Esophagus squamous epithelium (tissue), 5 donors: ENCODE measurements around the gene FBXL12. TPM values are rescaled to one million over a fixed set of nuclear protein-coding genes. Genes with fewer than 3 reads are reported as not detected.

Experiments used
- DNase-seq: peaks from one replicate; lab custom pipeline; 2025; lab: John Stamatoyannopoulos, UW
- H3K27ac ChIP-seq, 4 donors: fragments of 200-600 bp; sonication (generic); one replicate each; pipeline ENCODE4 v1.5.1; 2016 to 2019; ENCODE audit warnings: mild to moderate bottlenecking in 1 of 4
- H3K27me3 ChIP-seq, 4 donors: fragments of 200-600 bp; sonication (generic); 1 replicate in 3 of 4; 2 replicates in 1 of 4; pipeline versions ENCODE4 v1.5.1 to v1.6.0; 2017 to 2021; ENCODE audit warnings: antibody characterized with exemption in 1 of 4
- H3K36me3 ChIP-seq, 3 donors: fragments of 200-600 bp; sonication (generic); one replicate each; pipeline ENCODE4 v1.5.1; 2016 to 2019
- H3K4me1 ChIP-seq, 3 donors: fragments of 200-600 bp; sonication (generic); one replicate each; pipeline ENCODE4 v1.5.1; 2017 to 2019
- H3K4me3 ChIP-seq, 4 donors: fragments of 200-600 bp; sonication (generic); 1 replicate in 3 of 4; 2 replicates in 1 of 4; pipeline ENCODE4 v1.5.1; 2016 to 2019; ENCODE audit warnings: mild to moderate bottlenecking in 2 of 4, moderate library complexity in 1 of 4
- H3K9me3 ChIP-seq, 3 donors: fragments of 200-600 bp; sonication (generic); one replicate each; pipeline ENCODE4 v1.5.1; 2016 to 2019
- POLR2A ChIP-seq, 4 donors: fragments of 450-650 bp; IDR thresholded peaks; one replicate each; pipeline ENCODE4 v1.6.1; 2017; ENCODE audit warnings: antibody characterized with exemption in 4 of 4, mild to moderate bottlenecking in 4 of 4, moderate library complexity in 3 of 4
- WGBS, 2 donors: methylation state at CpG; one replicate each; pipeline ENCODE4 v1.1.5; 2018; 5-methylcytosine and 5-hydroxymethylcytosine counted together
- intact Hi-C: fragments of 100-400 bp; cut with DNase I; formaldehyde crosslinking; loops from one replicate; pipeline ENCODE4 v1.15.0; 2022
- total RNA-seq, 4 donors: library from RNA; depleted of rRNA; stranded (reverse); fragments of >200 nt; gene quantifications; one replicate each; pipeline ENCODE4 v1.1.0, GENCODE V29; 2016
- TF ChIP-seq, protein P1 (sequence below), 6 experiments: fragments of 450-650 bp in 4 of 6; fragments of 200-600 bp in 2 of 6; sonication (generic) in 2 of 6; IDR thresholded peaks; one replicate each; pipeline ENCODE4 v1.5.1; 2016 to 2019; ENCODE audit warnings: antibody characterized with exemption in 6 of 6, mild to moderate bottlenecking in 4 of 6, moderate library complexity in 4 of 6
- donor health status: DM: yes; HTN: yes; CAD: no.

Gene FBXL12
- total RNA-seq, 4 donors from 2014 or later: 6.9 to 20.0 (median 13.7) TPM

DNA sequence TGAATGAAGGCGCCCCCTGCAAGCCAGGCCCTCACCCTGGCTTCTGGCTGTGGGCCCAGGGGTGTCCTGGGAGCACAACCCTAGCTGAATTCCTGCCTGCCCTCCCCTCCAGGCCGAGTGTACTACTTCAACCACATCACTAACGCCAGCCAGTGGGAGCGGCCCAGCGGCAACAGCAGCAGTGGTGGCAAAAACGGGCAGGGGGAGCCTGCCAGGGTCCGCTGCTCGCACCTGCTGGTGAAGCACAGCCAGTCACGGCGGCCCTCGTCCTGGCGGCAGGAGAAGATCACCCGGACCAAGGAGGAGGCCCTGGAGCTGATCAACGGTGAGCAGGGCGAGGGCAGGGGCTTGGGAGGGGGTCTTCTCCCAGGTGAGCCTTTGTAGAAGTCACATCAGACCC, 19.4 kb upstream of the FBXL12 start:
- Histone ChIP-seq H3K4me3 (no peak overlapping the region), H3K27me3 (no peaks in the 10 kb centered on the region), H3K36me3 (peaks cover 0 to 55% (median 26%) of the 10 kb centered on the region in 3 donors), H3K4me1 (peaks cover 8 to 38% (median 12%) of the 10 kb centered on the region in 3 donors), H3K9me3 (no peaks in the 10 kb centered on the region), H3K27ac (no peak overlapping the region)
- intact Hi-C loops: no loop called here
- TF ChIP-seq, protein P1, sequence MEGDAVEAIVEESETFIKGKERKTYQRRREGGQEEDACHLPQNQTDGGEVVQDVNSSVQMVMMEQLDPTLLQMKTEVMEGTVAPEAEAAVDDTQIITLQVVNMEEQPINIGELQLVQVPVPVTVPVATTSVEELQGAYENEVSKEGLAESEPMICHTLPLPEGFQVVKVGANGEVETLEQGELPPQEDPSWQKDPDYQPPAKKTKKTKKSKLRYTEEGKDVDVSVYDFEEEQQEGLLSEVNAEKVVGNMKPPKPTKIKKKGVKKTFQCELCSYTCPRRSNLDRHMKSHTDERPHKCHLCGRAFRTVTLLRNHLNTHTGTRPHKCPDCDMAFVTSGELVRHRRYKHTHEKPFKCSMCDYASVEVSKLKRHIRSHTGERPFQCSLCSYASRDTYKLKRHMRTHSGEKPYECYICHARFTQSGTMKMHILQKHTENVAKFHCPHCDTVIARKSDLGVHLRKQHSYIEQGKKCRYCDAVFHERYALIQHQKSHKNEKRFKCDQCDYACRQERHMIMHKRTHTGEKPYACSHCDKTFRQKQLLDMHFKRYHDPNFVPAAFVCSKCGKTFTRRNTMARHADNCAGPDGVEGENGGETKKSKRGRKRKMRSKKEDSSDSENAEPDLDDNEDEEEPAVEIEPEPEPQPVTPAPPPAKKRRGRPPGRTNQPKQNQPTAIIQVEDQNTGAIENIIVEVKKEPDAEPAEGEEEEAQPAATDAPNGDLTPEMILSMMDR (IDR thresholded peaks at IDR 0.05): no peak
- no peak for TF ChIP-seq POLR2A (IDR thresholded peaks at IDR 0.05)
- 93% methylated on average over 5 of the region's 15 CpGs; no CpG with 5 or more reads in 1 of the 2 donors for WGBS, 2 donors
- no peak for DNase-seq

DNA sequence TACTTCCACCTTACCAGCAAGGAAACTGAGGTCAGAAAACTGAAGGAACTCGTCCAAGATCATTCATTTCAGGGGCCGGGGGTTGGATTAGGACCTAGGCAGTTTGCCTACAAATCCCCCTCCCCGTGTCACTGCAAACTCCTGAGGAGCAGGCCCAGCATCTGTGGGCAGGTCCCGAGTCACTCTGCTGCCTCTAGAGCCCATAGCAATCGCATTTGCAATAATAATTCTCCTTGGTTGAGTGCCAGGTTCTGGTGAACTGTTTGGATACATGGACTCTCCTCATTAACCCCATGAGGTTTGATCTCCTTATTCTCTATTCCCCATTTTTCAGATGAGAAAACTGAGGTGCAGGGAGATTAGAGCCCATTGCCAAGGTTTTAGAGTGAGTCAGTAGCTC, 17.1 kb upstream of the FBXL12 start:
- H3K27ac ChIP-seq: peak overlapping the region in 2 of 4 donors; percentile 80 to 82
- intact Hi-C loops: no loop called here

DNA sequence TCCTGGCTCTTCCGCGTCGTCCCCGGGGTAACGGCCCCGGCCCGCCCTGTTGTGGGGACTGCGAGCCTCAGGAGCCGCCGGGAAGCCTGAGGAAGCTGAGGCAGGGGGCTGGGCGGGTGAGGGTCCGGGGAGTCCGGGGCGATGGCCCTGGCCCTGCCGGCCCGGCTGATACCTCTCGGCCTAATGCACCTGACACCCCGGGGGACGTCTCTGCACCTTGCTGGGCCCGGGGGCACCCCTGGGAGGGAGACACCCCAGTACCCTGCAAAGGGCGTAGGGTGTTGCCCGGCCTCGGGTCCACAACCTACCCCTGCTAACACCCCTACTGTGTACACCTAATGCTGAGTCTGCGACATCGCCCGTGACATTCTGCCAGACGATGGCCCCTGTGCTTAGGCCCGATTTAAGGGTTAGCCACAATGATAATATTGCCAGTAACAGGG, 16.6 kb upstream of the FBXL12 start:
- DNase-seq: no peak
- Histone ChIP-seq H3K36me3 (peaks cover 0 to 38% (median 13%) of the 10 kb centered on the region in 3 donors), H3K27me3 (no peaks in the 10 kb centered on the region), H3K4me1 (peaks cover 8 to 38% (median 12%) of the 10 kb centered on the region in 3 donors), H3K9me3 (no peaks in the 10 kb centered on the region), H3K27ac (peak overlapping the region; percentile 80 to 89 (median 84)), H3K4me3 (peak overlapping the region; percentile 89 to 99 (median 97))
- WGBS, 2 donors: 0 to 7% methylated on average over 6 to 10 of the region's 28 CpGs
- intact Hi-C loops: no loop called here
- TF ChIP-seq POLR2A (IDR thresholded peaks at IDR 0.05): no peak
- TF ChIP-seq, protein P1 (IDR thresholded peaks at IDR 0.05): no peak

More for the DNA sequence above, 17.1 kb upstream of the FBXL12 start:
- TF ChIP-seq POLR2A (IDR thresholded peaks at IDR 0.05): no peak
- TF ChIP-seq, protein P1 (IDR thresholded peaks at IDR 0.05): no peak
- Histone ChIP-seq H3K4me1 (peaks cover 8 to 38% (median 12%) of the 10 kb centered on the region in 3 donors), H3K27me3 (no peaks in the 10 kb centered on the region), H3K4me3 (peak overlapping the region; percentile 89 to 99 (median 97)), H3K9me3 (no peaks in the 10 kb centered on the region), H3K36me3 (peaks cover 0 to 38% (median 18%) of the 10 kb centered on the region in 3 donors)
- 3 to 5% methylated on average over 4 to 5 of the region's 5 CpGs for WGBS, 2 donors
- no peak for DNase-seq

DNA sequence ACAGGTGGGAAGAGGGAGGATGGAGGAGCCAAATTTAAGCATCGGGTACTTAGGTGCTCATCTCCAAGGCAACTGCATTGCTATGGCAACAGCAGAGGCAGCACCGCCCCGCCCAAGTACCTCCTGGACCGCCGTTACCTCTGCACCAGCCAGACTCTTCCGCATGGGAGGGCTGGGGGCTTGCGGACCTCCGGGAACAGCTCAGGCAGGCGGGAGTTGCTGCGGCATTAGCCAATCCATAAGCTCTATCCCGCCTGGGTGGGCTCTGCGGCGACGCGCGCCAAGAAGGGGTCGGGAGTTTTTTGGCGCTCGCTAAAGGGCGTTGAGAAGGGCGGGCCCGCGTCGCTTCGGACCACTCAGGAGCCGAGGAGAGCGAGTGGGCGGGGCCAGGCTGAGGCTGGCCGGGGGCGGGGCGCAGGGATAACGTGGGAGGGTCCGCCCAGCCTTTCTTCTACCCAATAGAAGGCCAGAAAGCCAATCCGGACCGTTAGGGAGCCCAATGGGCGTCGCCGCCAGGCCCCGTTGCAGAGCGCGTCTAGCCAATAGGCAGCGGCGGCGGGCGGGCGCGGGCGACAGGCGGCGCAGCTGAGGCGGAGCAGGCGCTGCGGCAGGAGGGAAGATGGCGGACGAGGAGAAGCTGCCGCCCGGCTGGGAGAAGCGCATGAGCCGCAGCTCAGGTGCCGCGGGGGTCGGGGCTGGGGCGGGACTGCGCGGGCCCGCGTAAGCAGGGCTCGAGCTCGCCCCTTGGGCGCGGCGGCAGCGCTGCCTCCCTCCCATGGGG, 16.0 kb upstream of the FBXL12 start, which contains the start of gene PIN1:
TSS of gene PIN1 (plus strand) at position 593 of the 781 bp plus-strand sequence. CDS start at position 620, 27 bp downstream.
- Histone ChIP-seq H3K36me3 (peaks cover 0 to 38% (median 7%) of the 10 kb centered on the region in 3 donors), H3K27ac (peak within 1 kb of the TSS; percentile 80 to 89 (median 84)), H3K4me3 (peak within 1 kb of the TSS; percentile 89 to 99 (median 97)), H3K27me3 (no peaks in the 10 kb centered on the region), H3K4me1 (peaks cover 10 to 38% (median 12%) of the 10 kb centered on the region in 3 donors), H3K9me3 (no peaks in the 10 kb centered on the region)
- WGBS, 2 donors: 0% methylated on average over 9 to 19 of the region's 73 CpGs
- peak; percentile 93 for DNase-seq
- peak in 1 of 4 donors; percentile 22 for TF ChIP-seq POLR2A (IDR thresholded peaks at IDR 0.05)
- TF ChIP-seq, protein P1 (IDR thresholded peaks at IDR 0.05): peak; percentile 46 to 80 (median 59)
- intact Hi-C loops: no loop called here

DNA sequence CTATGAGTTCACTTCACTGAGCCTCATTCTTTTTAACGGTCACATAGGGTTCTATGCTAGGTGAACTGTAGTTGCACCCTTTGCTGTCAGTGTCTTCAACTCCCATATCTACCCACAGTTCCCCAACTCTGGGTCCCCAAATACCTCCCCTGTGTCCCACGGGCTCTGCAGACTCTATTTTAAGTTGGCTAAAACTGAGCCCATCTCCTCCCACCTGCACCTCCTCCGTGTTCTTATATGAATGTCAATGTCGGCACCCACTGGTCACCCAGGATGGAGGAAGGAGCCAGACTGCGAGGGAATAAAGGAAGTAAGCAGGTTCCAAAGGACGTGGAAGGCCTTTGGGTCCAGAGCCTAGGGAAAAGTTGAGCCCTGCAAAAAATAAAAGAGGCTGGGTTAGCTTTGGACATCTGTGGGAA, 15.4 kb upstream of the FBXL12 start:
- no peak for DNase-seq
- intact Hi-C loops: no loop called here
- Histone ChIP-seq H3K27me3 (no peaks in the 10 kb centered on the region), H3K4me3 (peak overlapping the region; percentile 89 to 99 (median 97)), H3K4me1 (peaks cover 12 to 35% (median 13%) of the 10 kb centered on the region in 3 donors), H3K27ac (peak overlapping the region in 2 of 4 donors; percentile 77 to 89), H3K9me3 (no peaks in the 10 kb centered on the region), H3K36me3 (peaks cover 0 to 38% (median 7%) of the 10 kb centered on the region in 3 donors)
- WGBS, 2 donors: 62 to 68% methylated on average over 4 to 6 of the region's 6 CpGs
- TF ChIP-seq, protein P1 (IDR thresholded peaks at IDR 0.05): no peak
- no peak for TF ChIP-seq POLR2A (IDR thresholded peaks at IDR 0.05)
